Measurements from ENCODE around the gene SETD1B.

DNA sequence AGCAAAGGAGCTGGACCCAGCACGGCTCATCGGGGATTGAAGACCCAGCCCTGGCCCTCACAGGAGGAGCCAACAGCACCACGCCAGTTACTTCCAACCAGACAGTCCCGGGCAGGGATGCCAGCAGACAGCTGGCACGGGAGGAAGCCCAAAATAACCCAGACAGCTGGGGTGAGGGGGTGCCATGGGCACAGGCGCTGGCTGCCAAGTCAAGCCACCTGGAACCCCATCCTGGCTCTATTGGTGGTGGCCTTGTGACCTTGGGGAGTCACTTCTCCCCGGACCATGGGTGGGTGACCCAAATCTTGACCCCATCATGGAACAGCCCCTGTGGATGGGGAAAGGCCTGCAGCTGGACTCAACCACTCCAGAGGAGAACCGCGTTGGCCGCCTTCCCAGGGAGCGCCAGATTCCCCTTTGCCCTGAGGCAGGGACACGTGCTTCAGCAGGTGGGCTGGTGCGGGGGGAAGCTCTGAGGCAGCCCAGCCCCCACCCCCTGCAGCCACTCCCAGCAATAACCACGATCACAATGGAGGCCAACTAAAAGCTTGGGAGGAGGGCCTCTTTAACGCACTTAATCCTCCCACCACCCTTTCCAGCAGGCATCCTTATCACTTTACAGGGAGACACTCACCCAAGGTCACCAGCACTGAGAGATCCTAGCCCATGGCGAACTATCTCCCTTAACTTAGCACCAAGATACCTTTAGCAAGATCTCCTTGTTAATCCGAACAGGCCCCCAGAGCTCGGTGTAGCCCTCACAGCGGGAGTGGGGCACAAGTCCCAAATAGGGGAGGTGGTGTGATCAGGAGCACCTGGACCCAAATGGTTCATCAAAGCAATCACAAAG is 5.6 kb upstream of the SETD1B start:
- TF ChIP-seq, protein P1, sequence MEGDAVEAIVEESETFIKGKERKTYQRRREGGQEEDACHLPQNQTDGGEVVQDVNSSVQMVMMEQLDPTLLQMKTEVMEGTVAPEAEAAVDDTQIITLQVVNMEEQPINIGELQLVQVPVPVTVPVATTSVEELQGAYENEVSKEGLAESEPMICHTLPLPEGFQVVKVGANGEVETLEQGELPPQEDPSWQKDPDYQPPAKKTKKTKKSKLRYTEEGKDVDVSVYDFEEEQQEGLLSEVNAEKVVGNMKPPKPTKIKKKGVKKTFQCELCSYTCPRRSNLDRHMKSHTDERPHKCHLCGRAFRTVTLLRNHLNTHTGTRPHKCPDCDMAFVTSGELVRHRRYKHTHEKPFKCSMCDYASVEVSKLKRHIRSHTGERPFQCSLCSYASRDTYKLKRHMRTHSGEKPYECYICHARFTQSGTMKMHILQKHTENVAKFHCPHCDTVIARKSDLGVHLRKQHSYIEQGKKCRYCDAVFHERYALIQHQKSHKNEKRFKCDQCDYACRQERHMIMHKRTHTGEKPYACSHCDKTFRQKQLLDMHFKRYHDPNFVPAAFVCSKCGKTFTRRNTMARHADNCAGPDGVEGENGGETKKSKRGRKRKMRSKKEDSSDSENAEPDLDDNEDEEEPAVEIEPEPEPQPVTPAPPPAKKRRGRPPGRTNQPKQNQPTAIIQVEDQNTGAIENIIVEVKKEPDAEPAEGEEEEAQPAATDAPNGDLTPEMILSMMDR (conservative IDR thresholded peaks at IDR 0.05 in 1 of 2, IDR thresholded peaks at IDR 0.05 in 1 of 2; ENCODE audit: low read depth in 1 of 2, low read length in 2 of 2) = no peak
- no peak for TF ChIP-seq EZH2 (IDR thresholded peaks at IDR 0.05; ENCODE audit: low read length, missing control alignments)

All from fibroblast of lung (primary cell).